Activated T-helper 1 cell treated with anti-CD3 and anti-CD28 coated beads, Interleukin-12 subunit alpha, Interleukin-12 subunit beta, Interleukin-2, Interleukin-4 antibody, amounts not matched to agents 30 ng/mL and 10 ng/mL and 1 ng/mL, durations not matched to agents 14 hours and 24 hours and 36 hours (primary cell): ENCODE results near the gene PAX6. TPM values are rescaled to one million over a fixed set of nuclear protein-coding genes. Genes with fewer than 3 reads are reported as not detected.

Experiments used
- DNase-seq: peaks from one replicate; pipeline ENCODE4 v3.0.0; 2021; ENCODE audit warnings: low spot score
- H3K27ac Mint-ChIP-seq: one replicate; pipeline ENCODE4 v1.8.0; 2021; ENCODE audit warnings: mild to moderate bottlenecking, mixed read lengths
- H3K27me3 Mint-ChIP-seq: one replicate; pipeline ENCODE4 v1.8.0; 2022; ENCODE audit warnings: mild to moderate bottlenecking, moderate library complexity, mixed read lengths; ENCODE audit not compliant: insufficient read depth
- H3K36me3 Mint-ChIP-seq: one replicate; pipeline ENCODE4 v1.8.0; 2021; ENCODE audit warnings: low read depth, mixed read lengths
- H3K4me1 Mint-ChIP-seq: one replicate; pipeline ENCODE4 v1.8.0; 2021; ENCODE audit warnings: low read depth, mixed read lengths
- H3K4me3 Mint-ChIP-seq: one replicate; pipeline ENCODE4 v1.8.0; 2021; ENCODE audit warnings: mild to moderate bottlenecking, moderate library complexity, mixed read lengths
- H3K9me3 Mint-ChIP-seq: one replicate; pipeline ENCODE4 v1.8.0; 2021; ENCODE audit warnings: mixed read lengths
- intact Hi-C: fragments of 100-400 bp; cut with micrococcal nuclease; formaldehyde crosslinking; loops from one replicate; pipeline ENCODE4 v1.15.1; 2024
- total RNA-seq: library from RNA; stranded (reverse); gene quantifications from 2 replicates; pipeline ENCODE4 v1.2.3, GENCODE V29; 2022

PAX6 gene
- total RNA-seq, 1 donor from 2014 or later: not detected

DNA sequence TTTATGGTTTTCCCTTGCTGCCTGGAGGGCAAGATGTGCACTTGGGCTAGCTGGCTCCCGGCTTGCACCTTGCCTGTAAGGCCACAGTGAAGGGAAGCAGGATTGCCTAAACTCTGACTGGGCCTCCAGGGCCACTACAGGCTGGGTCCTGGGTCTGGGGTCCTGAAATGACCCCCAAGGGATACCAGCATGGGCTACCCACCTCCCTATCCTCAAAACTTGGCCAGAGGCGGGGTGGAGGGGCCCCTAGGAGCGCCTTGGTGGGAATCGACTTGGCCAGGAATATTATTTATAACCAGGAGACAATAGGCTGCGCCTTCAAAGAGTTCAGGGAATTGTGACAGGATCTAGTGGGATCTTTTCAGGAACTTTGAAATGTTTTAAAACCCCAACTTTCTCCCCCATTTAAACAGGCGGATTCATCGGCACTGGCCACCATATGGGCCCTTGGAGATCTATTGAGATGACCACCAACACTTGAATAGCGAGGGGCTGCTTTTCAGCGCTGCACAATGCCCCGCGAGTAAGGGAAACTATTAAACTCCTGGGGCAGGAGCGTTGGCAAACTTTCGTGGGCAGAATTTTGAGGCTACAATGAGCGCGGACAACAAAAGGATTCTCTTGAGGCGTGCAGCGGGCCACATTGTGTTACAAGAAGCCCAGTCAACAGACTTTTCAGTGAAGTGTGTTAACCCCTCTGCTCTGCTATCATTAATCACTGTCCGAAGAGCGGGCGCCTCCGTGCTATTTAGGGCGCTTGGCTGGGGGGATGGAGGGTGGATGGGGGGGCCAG is 15.2 kb downstream of the PAX6 start:
- peaks cover 45% of the 10 kb centered on the region for H3K27me3 Mint-ChIP-seq
- intact Hi-C loops: loop anchor here (10.0 kb wide), 1 partner anchor 321 kb away; no protein-coding TSS in a partner anchor
- no peak overlapping the region for H3K4me3 Mint-ChIP-seq
- H3K36me3 Mint-ChIP-seq: no peaks in the 10 kb centered on the region
- H3K9me3 Mint-ChIP-seq: no peaks in the 10 kb centered on the region
- no peaks in the 10 kb centered on the region for H3K4me1 Mint-ChIP-seq
- no peak for DNase-seq
- H3K27ac Mint-ChIP-seq: no peak overlapping the region

DNA sequence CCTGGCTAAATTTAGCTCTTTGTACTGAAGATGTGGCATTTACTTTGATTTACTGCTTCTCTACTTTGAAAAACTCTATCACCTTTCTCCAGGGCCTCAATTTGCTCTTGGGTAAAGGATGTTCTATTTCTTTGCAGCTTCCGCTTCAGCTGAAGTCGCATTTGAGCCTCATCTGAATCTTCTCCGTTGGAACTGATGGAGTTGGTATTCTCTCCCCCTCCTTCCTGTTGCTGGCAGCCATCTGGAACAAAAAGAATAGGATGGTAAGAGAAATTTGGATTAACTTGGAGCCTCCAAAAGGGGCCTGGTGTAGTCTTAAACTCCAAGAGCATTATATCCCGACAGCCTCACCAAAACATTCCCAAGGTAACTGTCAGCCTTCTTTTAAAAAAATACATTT is 16.6 kb downstream of the PAX6 start:
- no peak for DNase-seq
- no peaks in the 10 kb centered on the region for H3K36me3 Mint-ChIP-seq
- no peaks in the 10 kb centered on the region for H3K4me1 Mint-ChIP-seq
- H3K27ac Mint-ChIP-seq: no peak overlapping the region
- H3K4me3 Mint-ChIP-seq: no peak overlapping the region
- peaks cover 37% of the 10 kb centered on the region for H3K27me3 Mint-ChIP-seq
- H3K9me3 Mint-ChIP-seq: no peaks in the 10 kb centered on the region
- intact Hi-C loops: loop anchor here (10.0 kb wide), 1 partner anchor 320 kb away; no protein-coding TSS in a partner anchor

DNA sequence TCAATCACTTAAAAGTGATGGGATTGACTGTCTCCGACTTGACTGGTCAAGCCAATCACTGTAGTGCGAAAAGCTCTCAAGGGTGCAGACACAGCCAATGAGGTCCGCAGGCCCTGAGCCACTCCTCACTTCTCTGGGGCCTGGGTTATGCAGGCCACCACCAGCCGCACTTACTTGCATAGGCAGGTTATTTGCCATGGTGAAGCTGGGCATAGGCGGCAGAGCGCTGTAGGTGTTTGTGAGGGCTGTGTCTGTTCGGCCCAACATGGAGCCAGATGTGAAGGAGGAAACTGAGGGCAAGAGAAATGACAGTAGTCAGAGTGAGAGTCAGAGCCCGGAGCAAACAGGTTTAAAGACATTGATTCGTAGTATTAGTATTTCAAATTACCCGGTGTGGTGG is 17.9 kb downstream of the PAX6 start:
- intact Hi-C loops: loop anchor here (10.0 kb wide), 1 partner anchor 318 kb away; no protein-coding TSS in a partner anchor
- no peaks in the 10 kb centered on the region for H3K9me3 Mint-ChIP-seq
- H3K4me1 Mint-ChIP-seq: no peaks in the 10 kb centered on the region
- H3K27ac Mint-ChIP-seq: no peak overlapping the region
- peaks cover 35% of the 10 kb centered on the region for H3K27me3 Mint-ChIP-seq
- no peak overlapping the region for H3K4me3 Mint-ChIP-seq
- no peak for DNase-seq
- H3K36me3 Mint-ChIP-seq: no peaks in the 10 kb centered on the region

DNA sequence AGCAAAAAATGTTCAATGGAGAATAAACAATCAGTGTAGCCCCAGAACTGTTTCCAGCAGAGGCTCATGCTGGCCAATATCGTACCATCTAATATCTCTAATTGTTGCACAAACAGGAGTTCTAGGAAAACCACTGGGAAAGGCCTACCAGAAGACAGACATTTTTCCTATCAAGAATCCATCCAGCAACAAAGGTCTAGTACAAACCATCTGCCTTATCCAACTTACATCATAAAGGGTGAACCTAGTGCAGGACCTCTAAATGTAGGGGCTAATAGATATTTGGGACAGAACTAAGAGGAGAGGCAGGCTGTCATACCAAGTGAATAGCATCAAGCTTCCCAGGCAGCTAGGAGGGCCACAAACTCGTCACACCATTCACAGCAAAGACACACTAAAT is 18.7 kb downstream of the PAX6 start:
- H3K27me3 Mint-ChIP-seq: peaks cover 30% of the 10 kb centered on the region
- H3K36me3 Mint-ChIP-seq: no peaks in the 10 kb centered on the region
- H3K9me3 Mint-ChIP-seq: no peaks in the 10 kb centered on the region
- DNase-seq: no peak
- intact Hi-C loops: loop anchor here (10.0 kb wide), 1 partner anchor 318 kb away; no protein-coding TSS in a partner anchor
- no peak overlapping the region for H3K4me3 Mint-ChIP-seq
- no peaks in the 10 kb centered on the region for H3K4me1 Mint-ChIP-seq
- H3K27ac Mint-ChIP-seq: no peak overlapping the region

DNA sequence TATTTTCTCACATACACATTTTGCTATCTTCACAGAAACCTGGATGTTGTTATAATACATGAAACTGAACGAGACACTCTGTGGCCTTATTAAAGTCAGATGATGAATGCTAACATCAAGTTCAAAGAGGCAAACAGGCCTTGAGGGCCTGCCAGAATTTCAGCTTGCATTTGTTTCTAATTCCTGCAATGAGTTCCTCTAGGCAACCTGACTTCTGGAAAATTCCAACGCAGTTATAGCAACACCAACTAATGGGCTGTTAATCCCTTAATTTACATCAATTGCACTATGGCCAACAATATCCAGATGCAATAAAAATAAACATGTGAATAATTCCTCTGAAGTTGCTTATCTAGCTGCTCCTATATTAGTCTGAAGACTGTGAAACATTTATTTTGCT is 19.1 kb downstream of the PAX6 start:
- intact Hi-C loops: loop anchor here (10.0 kb wide), 1 partner anchor 317 kb away; no protein-coding TSS in a partner anchor
- Mint-ChIP-seq H3K27me3 (peaks cover 26% of the 10 kb centered on the region), H3K27ac (no peak overlapping the region), H3K9me3 (no peaks in the 10 kb centered on the region), H3K4me3 (no peak overlapping the region), H3K36me3 (no peaks in the 10 kb centered on the region), H3K4me1 (no peaks in the 10 kb centered on the region)
- no peak for DNase-seq

DNA sequence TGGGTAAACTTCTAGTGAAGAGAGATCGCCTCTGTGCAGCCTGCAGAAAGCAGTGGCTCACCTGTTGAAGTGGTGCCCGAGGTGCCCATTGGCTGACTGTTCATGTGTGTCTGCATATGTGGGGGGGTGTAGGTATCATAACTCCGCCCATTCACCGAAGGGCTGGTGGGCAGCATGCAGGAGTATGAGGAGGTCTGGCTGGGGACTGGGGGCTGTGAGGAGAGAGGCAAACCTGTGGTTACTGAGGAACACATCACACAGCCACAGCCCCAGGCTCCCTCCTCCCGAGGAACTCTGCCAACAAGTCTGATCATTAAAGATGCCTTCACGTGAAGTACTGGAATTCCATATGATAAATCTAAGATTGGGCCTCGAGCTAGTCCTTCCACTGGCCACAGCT is 20.5 kb downstream of the PAX6 start:
- intact Hi-C loops: loop anchor here (10.0 kb wide), 1 partner anchor 316 kb away; no protein-coding TSS in a partner anchor
- Mint-ChIP-seq H3K27ac (no peak overlapping the region), H3K4me3 (no peak overlapping the region), H3K9me3 (no peaks in the 10 kb centered on the region), H3K4me1 (no peaks in the 10 kb centered on the region), H3K27me3 (peaks cover 15% of the 10 kb centered on the region), H3K36me3 (no peaks in the 10 kb centered on the region)
- DNase-seq: no peak

DNA sequence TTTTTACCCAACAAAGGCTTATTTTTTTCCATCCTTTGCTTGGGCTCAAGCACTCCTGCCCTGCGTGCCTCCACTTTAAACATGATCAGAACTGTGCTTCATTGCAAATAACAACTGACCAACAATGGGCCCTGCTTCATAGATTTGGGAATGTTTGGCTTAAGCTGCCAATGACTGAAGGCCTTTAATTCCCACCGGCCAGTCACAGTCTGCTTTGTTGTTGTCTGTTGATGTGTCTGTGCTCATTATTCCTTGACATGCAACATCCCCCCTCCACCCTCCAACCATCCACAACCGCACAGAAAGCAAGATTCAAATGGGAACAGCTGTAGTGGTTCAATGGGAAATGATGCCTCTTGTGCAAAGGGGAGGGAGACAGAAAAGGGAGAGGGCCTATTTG is 23.0 kb downstream of the PAX6 start:
- intact Hi-C loops: no loop called here
- H3K9me3 Mint-ChIP-seq: no peaks in the 10 kb centered on the region
- H3K36me3 Mint-ChIP-seq: no peaks in the 10 kb centered on the region
- H3K4me3 Mint-ChIP-seq: no peak overlapping the region
- DNase-seq: no peak
- H3K27me3 Mint-ChIP-seq: peaks cover 7% of the 10 kb centered on the region
- no peaks in the 10 kb centered on the region for H3K4me1 Mint-ChIP-seq
- H3K27ac Mint-ChIP-seq: no peak overlapping the region

DNA sequence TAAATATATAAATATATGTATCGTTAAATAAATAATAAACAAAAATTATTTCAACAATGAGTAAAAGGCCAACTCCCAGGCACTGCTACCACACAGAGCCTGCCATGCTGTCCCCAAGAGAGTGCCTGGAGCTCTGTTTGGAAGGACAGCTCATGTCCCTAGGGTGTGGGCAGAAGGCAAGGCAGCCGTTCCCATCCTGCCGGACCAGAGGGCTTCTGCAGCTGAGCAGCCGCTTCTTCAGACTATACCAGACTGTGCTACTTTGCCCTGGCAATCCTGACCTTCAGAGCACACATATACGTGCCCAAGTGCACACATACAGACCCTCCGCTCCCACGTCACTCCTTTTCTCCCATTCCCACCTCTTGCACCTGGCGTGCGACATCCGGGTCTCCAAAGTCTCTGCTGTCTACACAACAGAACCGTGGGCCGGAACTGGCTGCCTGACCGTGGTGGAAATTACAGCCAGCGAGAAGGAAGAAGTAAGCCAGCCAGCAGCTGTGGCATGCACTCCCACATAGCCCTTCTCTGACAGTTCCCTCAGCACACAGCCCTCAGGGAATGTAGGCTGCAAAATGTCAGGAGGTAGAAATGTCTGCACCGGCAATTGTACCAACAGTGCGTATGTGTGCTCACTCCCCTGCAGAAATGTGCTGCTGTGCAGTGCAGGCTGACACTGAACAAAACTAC is 24.0 kb downstream of the PAX6 start:
- Mint-ChIP-seq H3K27ac (no peak overlapping the region), H3K27me3 (peaks cover 6% of the 10 kb centered on the region), H3K9me3 (no peaks in the 10 kb centered on the region), H3K36me3 (no peaks in the 10 kb centered on the region), H3K4me1 (no peaks in the 10 kb centered on the region), H3K4me3 (no peak overlapping the region)
- intact Hi-C loops: no loop called here
- DNase-seq: no peak

DNA sequence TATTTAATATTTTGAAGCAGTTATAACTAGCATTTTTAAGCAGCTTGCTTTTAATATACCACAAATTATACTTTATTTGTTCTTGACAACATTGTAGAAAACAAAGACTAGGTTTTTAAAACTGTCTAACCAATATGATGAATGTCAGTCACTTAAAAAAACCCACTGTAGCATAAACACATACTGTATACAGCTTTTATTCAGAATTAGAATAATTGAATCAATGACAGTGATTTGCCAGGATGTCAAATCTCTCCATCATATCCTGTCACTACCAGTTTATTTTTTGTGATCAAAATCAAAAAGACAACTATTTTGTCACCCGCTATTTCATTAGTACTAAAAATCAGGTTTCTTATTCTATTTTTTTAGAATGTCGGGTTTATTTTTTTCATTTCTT is 26.5 kb downstream of the PAX6 start:
- Mint-ChIP-seq H3K27ac (no peak overlapping the region), H3K4me1 (no peaks in the 10 kb centered on the region), H3K4me3 (no peak overlapping the region), H3K36me3 (no peaks in the 10 kb centered on the region), H3K9me3 (no peaks in the 10 kb centered on the region), H3K27me3 (no peaks in the 10 kb centered on the region)
- intact Hi-C loops: no loop called here
- no peak for DNase-seq

DNA sequence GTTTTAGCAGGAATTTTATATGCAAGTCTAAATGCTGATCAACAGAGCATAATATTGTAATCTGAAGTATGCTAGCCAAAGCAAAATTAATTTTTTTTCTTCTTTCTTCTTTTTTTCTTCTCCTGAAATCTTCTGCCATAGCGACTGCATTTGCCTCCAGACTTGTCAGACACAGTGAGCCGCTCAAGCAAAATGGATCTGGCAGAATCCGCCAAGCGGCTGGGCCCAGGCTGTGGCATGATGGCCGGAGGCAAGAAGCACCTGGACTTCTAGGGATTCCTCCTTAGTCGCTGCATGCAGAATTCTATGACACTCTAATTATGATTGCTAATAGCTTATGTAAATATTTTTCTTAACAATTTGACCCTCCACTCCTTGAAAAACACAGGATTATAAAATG is 27.9 kb downstream of the PAX6 start:
- intact Hi-C loops: no loop called here
- Mint-ChIP-seq H3K27ac (no peak overlapping the region), H3K4me1 (no peaks in the 10 kb centered on the region), H3K36me3 (no peaks in the 10 kb centered on the region), H3K27me3 (no peaks in the 10 kb centered on the region), H3K9me3 (no peaks in the 10 kb centered on the region), H3K4me3 (no peak overlapping the region)
- no peak for DNase-seq

DNA sequence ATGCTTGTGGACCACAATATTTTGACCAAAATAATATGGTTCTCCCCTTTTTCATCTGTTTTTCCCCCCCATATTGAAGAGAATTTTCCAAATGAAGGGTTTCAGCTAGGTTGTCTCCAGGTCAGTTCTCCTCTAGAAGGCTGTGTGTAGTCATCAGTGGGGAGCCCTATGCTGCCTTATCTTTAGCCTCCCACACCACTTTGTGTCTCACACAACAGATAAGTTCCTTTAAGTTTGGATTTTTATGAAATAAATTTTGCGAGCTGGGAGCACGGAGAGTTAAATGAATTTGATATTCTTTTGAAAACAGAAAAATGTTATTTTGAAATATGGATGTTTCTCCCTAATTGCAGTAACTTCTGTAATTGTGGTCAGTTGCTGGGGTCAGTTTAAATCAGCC is 28.9 kb downstream of the PAX6 start:
- no peaks in the 10 kb centered on the region for H3K36me3 Mint-ChIP-seq
- no peak overlapping the region for H3K27ac Mint-ChIP-seq
- H3K4me1 Mint-ChIP-seq: no peaks in the 10 kb centered on the region
- H3K4me3 Mint-ChIP-seq: no peak overlapping the region
- H3K9me3 Mint-ChIP-seq: no peaks in the 10 kb centered on the region
- H3K27me3 Mint-ChIP-seq: no peaks in the 10 kb centered on the region
- intact Hi-C loops: no loop called here
- no peak for DNase-seq

DNA sequence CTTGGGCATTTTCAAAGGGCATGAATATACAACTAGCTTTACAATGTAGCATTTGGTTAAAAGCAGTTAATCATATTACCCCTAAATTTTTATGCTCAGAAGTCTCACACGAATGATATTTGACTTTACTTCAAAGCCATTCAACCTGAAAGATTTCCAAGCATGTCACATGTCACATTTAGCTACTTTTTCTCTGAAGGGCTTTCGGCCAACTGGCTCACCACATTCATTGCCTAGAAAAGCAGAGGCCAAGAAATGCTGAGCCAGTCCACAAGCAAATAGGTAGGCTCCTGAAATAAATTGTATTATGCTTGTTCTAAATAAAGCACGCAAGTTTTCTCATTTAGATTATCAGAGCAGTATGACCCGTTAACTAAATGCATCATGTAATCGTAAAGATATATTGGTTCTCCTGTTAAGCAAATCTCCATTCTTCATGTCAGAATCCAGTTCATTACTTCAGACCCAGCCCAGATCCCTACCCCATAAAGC is 30.6 kb downstream of the PAX6 start:
- Mint-ChIP-seq H3K36me3 (no peaks in the 10 kb centered on the region), H3K4me3 (no peak overlapping the region), H3K27me3 (no peaks in the 10 kb centered on the region), H3K27ac (no peak overlapping the region), H3K4me1 (no peaks in the 10 kb centered on the region), H3K9me3 (no peaks in the 10 kb centered on the region)
- intact Hi-C loops: no loop called here
- DNase-seq: no peak

DNA sequence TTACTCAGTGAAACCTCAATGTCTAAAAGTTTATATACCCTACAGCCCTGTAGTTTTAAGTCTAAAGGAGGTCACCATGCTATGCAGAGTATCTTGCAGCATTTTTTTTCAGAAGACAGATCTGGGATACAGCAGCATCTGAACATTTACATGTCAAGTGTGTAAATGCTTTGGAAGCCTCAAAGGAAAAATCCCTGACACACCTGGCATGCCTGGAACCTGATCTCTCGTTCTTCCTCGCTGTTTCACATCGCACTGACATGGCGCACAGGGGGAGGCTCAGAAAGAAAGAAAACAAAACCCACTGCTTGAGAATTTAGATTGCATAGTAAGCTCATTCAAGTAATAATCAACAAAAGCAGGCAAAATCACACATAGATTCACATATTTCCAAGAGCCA is 31.0 kb downstream of the PAX6 start:
- H3K4me1 Mint-ChIP-seq: no peaks in the 10 kb centered on the region
- DNase-seq: no peak
- H3K27me3 Mint-ChIP-seq: no peaks in the 10 kb centered on the region
- H3K4me3 Mint-ChIP-seq: no peak overlapping the region
- H3K36me3 Mint-ChIP-seq: no peaks in the 10 kb centered on the region
- H3K9me3 Mint-ChIP-seq: no peaks in the 10 kb centered on the region
- H3K27ac Mint-ChIP-seq: no peak overlapping the region
- intact Hi-C loops: no loop called here
